Upper lobe of left lung (tissue), 4 donors: Measurements from ENCODE around the gene FAM237B.

Source experiments
- POLR2AphosphoS5 ChIP-seq, 2 donors: sonication (generic); formaldehyde crosslinking; IDR thresholded peaks; one replicate each; pipeline ENCODE4 v1.5.1; 2017; ENCODE audit warnings: antibody characterized with exemption in 2 of 2
- TF ChIP-seq, protein P1 (sequence below), 6 experiments: fragments of 450-650 bp in 4 of 6; fragments of 200-600 bp in 2 of 6; sonication (generic) in 2 of 6; IDR thresholded peaks; one replicate each; pipeline ENCODE4 v1.5.1; 2016 to 2019; ENCODE audit warnings: antibody characterized with exemption in 6 of 6

DNA sequence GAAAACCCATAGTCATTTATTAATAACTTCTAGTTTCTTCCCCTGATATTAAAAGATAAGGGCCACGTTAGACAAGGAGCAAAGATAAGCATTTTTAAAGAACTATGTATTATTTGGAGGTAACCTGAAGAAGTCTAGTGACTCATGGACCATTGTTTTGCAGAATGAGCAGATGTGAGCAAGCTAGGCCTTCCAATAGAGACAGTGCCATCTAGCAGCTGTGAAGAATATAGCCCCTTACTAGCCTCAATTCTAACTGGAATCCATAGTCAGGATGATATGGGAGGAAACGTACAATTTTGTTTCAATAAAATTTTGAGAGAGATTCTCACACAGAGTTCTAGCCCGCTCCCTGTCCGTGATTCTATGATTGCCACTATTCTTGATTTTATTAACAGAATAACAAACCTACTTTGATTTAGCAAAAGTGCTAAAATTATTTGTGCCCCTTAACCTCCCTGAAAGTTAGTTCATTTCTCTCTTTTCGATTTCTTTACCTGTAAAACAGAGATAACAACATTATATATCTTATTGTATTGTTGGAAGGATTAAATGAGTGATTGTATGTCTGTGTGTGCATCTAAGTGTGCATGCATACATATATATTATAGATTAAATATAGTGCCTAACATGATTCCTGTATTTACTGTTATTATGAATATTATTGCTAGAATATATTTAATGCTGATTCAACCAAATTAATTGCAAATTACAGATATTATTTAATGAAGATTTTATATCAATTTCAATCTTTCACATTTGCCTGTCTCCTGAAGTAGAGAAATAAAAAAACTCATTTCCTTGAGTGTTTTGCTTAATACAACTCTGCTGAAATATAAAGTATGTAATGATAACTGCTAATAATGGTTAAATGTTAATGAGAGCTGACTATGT lies 22.7 kb downstream of the FAM237B start:
- TF ChIP-seq, protein P1, sequence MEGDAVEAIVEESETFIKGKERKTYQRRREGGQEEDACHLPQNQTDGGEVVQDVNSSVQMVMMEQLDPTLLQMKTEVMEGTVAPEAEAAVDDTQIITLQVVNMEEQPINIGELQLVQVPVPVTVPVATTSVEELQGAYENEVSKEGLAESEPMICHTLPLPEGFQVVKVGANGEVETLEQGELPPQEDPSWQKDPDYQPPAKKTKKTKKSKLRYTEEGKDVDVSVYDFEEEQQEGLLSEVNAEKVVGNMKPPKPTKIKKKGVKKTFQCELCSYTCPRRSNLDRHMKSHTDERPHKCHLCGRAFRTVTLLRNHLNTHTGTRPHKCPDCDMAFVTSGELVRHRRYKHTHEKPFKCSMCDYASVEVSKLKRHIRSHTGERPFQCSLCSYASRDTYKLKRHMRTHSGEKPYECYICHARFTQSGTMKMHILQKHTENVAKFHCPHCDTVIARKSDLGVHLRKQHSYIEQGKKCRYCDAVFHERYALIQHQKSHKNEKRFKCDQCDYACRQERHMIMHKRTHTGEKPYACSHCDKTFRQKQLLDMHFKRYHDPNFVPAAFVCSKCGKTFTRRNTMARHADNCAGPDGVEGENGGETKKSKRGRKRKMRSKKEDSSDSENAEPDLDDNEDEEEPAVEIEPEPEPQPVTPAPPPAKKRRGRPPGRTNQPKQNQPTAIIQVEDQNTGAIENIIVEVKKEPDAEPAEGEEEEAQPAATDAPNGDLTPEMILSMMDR (IDR thresholded peaks at IDR 0.05) = peak in 2 of 6 experiments; percentile 18 to 29
- no peak for TF ChIP-seq POLR2AphosphoS5 (IDR thresholded peaks at IDR 0.05)
